GM18526 (cell line): ENCODE measurements around the gene TRIM64.
"Not testable (repeated sequence)": the region's sequence is repeated elsewhere in the genome, so short reads cannot be mapped to it uniquely, and the experiment has no call there.

Experiments
- POLR2A ChIP-seq: IDR thresholded peaks from 3 replicates; pipeline ENCODE4 v1.6.1; 2011; ENCODE audit not compliant: insufficient read length; ENCODE audit errors: extremely low read depth

The TRIM64 gene

GRCh38 chr11:89965737-89966136 is at the start of gene TRIM64:
TRIM64 (plus strand) TSS chr11:89966037; CDS start chr11:89968504, 2,467 bp downstream.
- TF ChIP-seq POLR2A = not testable (repeated sequence)

DNA sequence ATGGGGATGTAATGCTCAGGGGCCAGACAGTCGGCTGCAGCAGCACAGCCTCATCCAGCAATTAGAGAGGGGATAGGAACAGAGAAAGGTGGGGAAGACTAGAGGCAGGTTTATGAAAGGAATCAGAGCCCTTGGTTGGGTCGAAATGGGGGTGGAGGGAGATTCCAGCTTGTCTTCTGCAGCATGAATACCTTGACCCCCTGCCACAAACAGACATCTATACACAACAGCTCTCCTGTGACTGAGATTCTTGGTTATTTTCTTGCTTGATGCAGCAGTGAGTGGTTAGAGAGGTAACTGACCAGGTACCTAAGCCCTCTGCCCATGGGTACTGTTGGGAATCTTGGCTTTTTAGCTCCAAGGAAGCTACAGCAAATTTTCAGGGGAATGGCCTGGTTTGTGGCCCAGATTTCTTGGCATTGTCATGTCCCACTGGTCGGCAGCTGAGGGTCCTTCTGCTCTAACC is 43.6 kb upstream of the TRIM64 start, which contains the start of gene TRIM49D1:
Gene TRIM49D1 (minus strand): TSS at position 51 of the 466 bp plus-strand sequence. CDS start 4,535 bp downstream, outside the sequence.
- TF ChIP-seq POLR2A = no peak

- TF ChIP-seq POLR2A = not testable (repeated sequence)
These were observed 42.1 kb upstream of the TRIM64 start, which contains the start of gene TRIM49D2 for GRCh38 chr11:89923764-89924163. TRIM49D2 (plus strand) TSS chr11:89924064; CDS start chr11:89926762, 2,698 bp downstream.
